Thyroid gland (tissue), 4 donors: ENCODE results near the gene PLSCR1. TPM values are rescaled to one million over a fixed set of nuclear protein-coding genes. Genes with fewer than 3 reads are reported as not detected.

Experiments
- DNase-seq, 2 donors: peaks; one replicate each; pipeline ENCODE4 v3.0.0-alpha.2; 2019
- H3K27ac ChIP-seq, 3 donors: fragments of 200-600 bp; sonication (generic); 1 replicate in 2 of 3; 2 replicates in 1 of 3; pipeline ENCODE4 v1.5.1; 2016 to 2019; ENCODE audit warnings: mild to moderate bottlenecking in 1 of 3, moderate library complexity in 1 of 3
- H3K27me3 ChIP-seq: fragments of 200-600 bp; sonication (generic); one replicate; pipeline ENCODE4 v1.5.1; 2019
- H3K36me3 ChIP-seq, 2 donors: fragments of 200-600 bp; sonication (generic); one replicate each; pipeline ENCODE4 v1.5.1; 2016 to 2019
- H3K4me1 ChIP-seq, 2 donors: fragments of 200-600 bp; sonication (generic); one replicate each; pipeline ENCODE4 v1.5.1; 2017 to 2019
- H3K4me3 ChIP-seq, 3 donors: fragments of 200-600 bp; sonication (generic); replicated peaks in 1 of 3; 1 replicate in 2 of 3; 2 replicates in 1 of 3; pipeline ENCODE4 v1.5.1; 2016; ENCODE audit warnings: mild to moderate bottlenecking in 1 of 3
- H3K9me3 ChIP-seq: fragments of 200-600 bp; sonication (generic); one replicate; pipeline ENCODE4 v1.5.1; 2017
- POLR2A ChIP-seq, 2 donors: fragments of 450-650 bp; IDR thresholded peaks; one replicate each; pipeline ENCODE4 v1.6.1; 2017; ENCODE audit warnings: antibody characterized with exemption in 2 of 2, mild to moderate bottlenecking in 2 of 2, moderate library complexity in 1 of 2
- WGBS, 2 donors: methylation state at CpG; one replicate each; pipeline ENCODE4 v1.1.5; 2017; 5-methylcytosine and 5-hydroxymethylcytosine counted together
- intact Hi-C: fragments of 100-400 bp; cut with DNase I; formaldehyde crosslinking; loops from one replicate; pipeline ENCODE4 v1.15.1; 2023
- total RNA-seq, 4 donors: library from RNA; depleted of rRNA; stranded (reverse); fragments of >200 nt; gene quantifications; one replicate each; pipeline ENCODE4 v1.2.3, GENCODE V29; 2016
- TF ChIP-seq, protein P1 (sequence below), 6 experiments: fragments of 200-600 bp in 3 of 6; fragments of 450-650 bp in 3 of 6; sonication (generic) in 3 of 6; IDR thresholded peaks; one replicate each; pipeline ENCODE4 v1.5.1; 2016 to 2019; ENCODE audit warnings: antibody characterized with exemption in 6 of 6, mild to moderate bottlenecking in 2 of 6, inconsistent platforms in 1 of 6, moderate library complexity in 1 of 6

PLSCR1 gene
- total RNA-seq, 4 donors from 2014 or later, result 57.6 to 103 (median 77.3) TPM

DNA sequence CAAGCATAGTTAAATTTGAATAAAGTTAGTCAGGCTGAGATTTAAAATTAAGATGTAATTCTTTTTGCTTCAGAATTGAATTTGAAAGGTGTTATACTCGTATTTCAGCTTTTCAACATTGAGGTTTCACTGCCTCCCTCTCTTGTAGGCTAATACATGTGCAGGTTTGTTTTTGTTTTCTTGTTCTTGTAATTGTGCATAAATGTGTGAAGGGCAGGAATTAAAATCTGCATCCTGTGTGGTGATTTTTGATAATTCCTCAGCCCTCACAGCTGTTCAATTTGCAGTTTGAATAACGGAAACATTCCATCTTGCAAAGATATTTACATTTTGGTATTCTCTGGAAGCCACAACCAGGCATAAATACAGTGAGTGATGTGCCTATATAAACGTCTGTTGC is 24.9 kb upstream of the PLSCR1 start:
- intact Hi-C loops, result no loop called here
- Histone ChIP-seq H3K4me3 (no peak overlapping the region), H3K27ac (no peak overlapping the region), H3K36me3 (no peaks in the 10 kb centered on the region), H3K4me1 (no peaks in the 10 kb centered on the region), H3K27me3 (no peaks in the 10 kb centered on the region), H3K9me3 (no peaks in the 10 kb centered on the region)
- TF ChIP-seq, protein P1, sequence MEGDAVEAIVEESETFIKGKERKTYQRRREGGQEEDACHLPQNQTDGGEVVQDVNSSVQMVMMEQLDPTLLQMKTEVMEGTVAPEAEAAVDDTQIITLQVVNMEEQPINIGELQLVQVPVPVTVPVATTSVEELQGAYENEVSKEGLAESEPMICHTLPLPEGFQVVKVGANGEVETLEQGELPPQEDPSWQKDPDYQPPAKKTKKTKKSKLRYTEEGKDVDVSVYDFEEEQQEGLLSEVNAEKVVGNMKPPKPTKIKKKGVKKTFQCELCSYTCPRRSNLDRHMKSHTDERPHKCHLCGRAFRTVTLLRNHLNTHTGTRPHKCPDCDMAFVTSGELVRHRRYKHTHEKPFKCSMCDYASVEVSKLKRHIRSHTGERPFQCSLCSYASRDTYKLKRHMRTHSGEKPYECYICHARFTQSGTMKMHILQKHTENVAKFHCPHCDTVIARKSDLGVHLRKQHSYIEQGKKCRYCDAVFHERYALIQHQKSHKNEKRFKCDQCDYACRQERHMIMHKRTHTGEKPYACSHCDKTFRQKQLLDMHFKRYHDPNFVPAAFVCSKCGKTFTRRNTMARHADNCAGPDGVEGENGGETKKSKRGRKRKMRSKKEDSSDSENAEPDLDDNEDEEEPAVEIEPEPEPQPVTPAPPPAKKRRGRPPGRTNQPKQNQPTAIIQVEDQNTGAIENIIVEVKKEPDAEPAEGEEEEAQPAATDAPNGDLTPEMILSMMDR (IDR thresholded peaks at IDR 0.05), result no peak
- TF ChIP-seq POLR2A (IDR thresholded peaks at IDR 0.05), result no peak
- WGBS, 2 donors, result 68 to 80% methylated on average over 3 of the region's 3 CpGs
- no peak for DNase-seq

DNA sequence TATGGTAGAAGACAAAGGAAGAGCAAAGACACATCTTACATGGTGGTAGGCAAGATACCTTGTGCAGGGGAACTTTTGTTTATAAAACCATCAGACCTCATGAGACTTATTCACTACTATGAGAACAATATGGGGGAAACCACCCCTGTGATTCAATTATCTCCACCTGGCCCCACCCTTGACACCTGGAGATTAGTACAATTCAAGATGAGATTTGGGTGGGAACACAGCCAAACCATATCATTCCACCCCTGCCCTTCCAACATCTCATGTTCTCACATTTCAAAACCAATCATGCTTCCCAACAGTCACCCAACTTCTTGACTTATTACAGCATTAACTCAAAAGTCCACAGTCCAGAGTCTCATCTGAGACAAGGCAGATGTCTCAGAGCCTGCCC is 21.7 kb upstream of the PLSCR1 start:
- no peaks in the 10 kb centered on the region for H3K27me3 ChIP-seq
- no peaks in the 10 kb centered on the region for H3K9me3 ChIP-seq
- H3K36me3 ChIP-seq, result no peaks in the 10 kb centered on the region
- intact Hi-C loops, result no loop called here
- no peaks in the 10 kb centered on the region for H3K4me1 ChIP-seq
- no peak for DNase-seq
- no peak overlapping the region for H3K4me3 ChIP-seq
- H3K27ac ChIP-seq, result no peak overlapping the region
- TF ChIP-seq, protein P1 (IDR thresholded peaks at IDR 0.05), result no peak
- no peak for TF ChIP-seq POLR2A (IDR thresholded peaks at IDR 0.05)

DNA sequence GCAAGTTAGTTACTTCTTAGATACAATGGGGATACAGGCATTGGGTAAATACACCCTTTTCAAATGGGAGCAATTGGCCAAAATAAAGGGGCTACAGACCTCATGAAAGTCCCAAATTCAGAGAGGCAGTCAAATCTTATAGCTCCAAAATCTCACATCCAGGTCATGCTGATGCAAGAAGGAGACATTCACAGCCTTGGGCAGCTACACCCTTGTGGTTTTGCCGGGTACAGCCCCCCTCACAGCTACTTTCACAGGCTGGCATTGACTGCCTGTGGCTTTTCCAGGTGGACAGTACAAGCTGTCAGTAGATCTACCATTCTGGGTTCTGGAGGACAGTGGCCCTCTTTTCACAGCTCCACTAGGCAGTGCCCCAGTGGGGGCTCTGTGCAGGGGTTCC is 17.5 kb upstream of the PLSCR1 start:
- no peaks in the 10 kb centered on the region for H3K36me3 ChIP-seq
- no peaks in the 10 kb centered on the region for H3K9me3 ChIP-seq
- no peak for DNase-seq
- no peaks in the 10 kb centered on the region for H3K27me3 ChIP-seq
- H3K27ac ChIP-seq, result no peak overlapping the region
- WGBS, 2 donors, result 56 to 71% methylated on average over 1 of the region's 1 CpG
- TF ChIP-seq POLR2A (IDR thresholded peaks at IDR 0.05), result no peak
- TF ChIP-seq, protein P1 (IDR thresholded peaks at IDR 0.05), result no peak
- intact Hi-C loops, result no loop called here
- no peak overlapping the region for H3K4me3 ChIP-seq
- H3K4me1 ChIP-seq, result no peaks in the 10 kb centered on the region

DNA sequence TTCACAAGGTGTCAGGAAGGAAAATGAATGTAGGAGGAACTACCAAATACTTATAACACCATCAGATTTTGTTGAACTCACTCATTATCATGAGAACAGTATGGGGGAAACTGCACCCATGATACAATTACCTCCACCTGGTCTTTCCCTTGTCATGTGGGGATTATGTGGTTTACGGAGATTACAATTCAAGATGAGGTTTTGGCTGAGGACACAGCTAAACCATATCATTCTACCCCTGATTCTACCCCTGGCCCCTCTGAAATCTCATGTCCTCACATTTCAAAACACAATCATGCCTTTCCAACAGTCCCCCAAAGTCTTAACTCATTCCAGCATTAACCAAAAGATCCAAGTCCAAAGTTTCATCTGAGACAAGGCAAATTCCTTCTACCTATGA is 17.1 kb upstream of the PLSCR1 start:
- DNase-seq, result no peak
- intact Hi-C loops, result no loop called here
- TF ChIP-seq, protein P1 (IDR thresholded peaks at IDR 0.05), result no peak
- Histone ChIP-seq H3K27ac (no peak overlapping the region), H3K27me3 (no peaks in the 10 kb centered on the region), H3K36me3 (no peaks in the 10 kb centered on the region), H3K9me3 (no peaks in the 10 kb centered on the region), H3K4me1 (no peaks in the 10 kb centered on the region), H3K4me3 (no peak overlapping the region)
- 95 to 100% methylated on average over 1 of the region's 1 CpG for WGBS, 2 donors

DNA sequence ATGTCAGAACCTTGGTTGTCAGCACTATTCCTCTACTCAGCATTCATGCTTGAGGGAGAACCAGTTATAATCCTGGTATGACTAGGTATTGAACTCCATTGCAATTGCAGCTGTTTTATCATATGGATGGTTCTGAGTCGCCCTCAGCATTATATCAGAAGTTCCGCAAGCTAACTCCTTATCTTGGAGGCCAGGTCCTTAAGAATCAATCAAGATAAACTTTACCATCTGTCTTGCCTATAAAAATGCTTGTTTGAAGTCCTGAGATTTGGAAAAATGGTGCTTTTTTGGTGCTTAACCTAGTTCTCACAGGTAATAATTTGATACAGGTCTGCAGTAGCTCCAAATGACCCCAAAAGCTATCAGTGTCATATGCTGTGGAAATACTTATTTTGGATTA is 16.3 kb upstream of the PLSCR1 start:
- H3K27me3 ChIP-seq, result no peaks in the 10 kb centered on the region
- H3K9me3 ChIP-seq, result no peaks in the 10 kb centered on the region
- WGBS, 2 donors, result 86 to 98% methylated on average over 2 of the region's 2 CpGs
- no peaks in the 10 kb centered on the region for H3K4me1 ChIP-seq
- H3K36me3 ChIP-seq, result no peaks in the 10 kb centered on the region
- no peak overlapping the region for H3K4me3 ChIP-seq
- H3K27ac ChIP-seq, result no peak overlapping the region
- TF ChIP-seq, protein P1 (IDR thresholded peaks at IDR 0.05), result no peak
- TF ChIP-seq POLR2A (IDR thresholded peaks at IDR 0.05), result no peak
- intact Hi-C loops, result no loop called here
- DNase-seq, result no peak
